Caco-2 (cell line): ENCODE measurements around the gene SLC15A5. TPM values are rescaled to one million over a fixed set of nuclear protein-coding genes. Genes with fewer than 3 reads are reported as not detected.

Experiments
- Bru-seq: library from RNA; stranded (reverse); fragments of 400-500 nt; gene quantifications from one replicate; lab custom pipeline; 2021; lab: Mats Ljungman, UMichigan
- BruChase-seq, 2 experiments: library from RNA; stranded (reverse); fragments of 400-500 nt; gene quantifications; one replicate each; lab custom pipeline; 2021; lab: Mats Ljungman, UMichigan
- BruUV-seq: library from RNA; stranded (reverse); fragments of 400-500 nt; replicated peaks from 2 replicates; lab custom pipeline; 2021; lab: Mats Ljungman, UMichigan
- CTCF ChIA-PET: fragments of 300-600 bp; sonication (Branson Sonifier 250); formaldehyde crosslinking; loops from one replicate; lab custom pipeline; 2022; ENCODE audit warnings: antibody characterized with exemption; lab: Charles Lee
- POLR2A ChIA-PET: fragments of 300-600 bp; sonication (Branson Sonifier 250); formaldehyde crosslinking; loops from one replicate; lab custom pipeline; 2022; ENCODE audit warnings: antibody characterized with exemption; lab: Charles Lee
- DNase-seq, 2 experiments: peaks; one replicate each; pipeline versions ENCODE4 v3.0.0 to v3.0.0-alpha.2; 2020 to 2022
- H3K27me3 ChIP-seq: replicated peaks from 2 replicates; pipeline ENCODE4 v1.6.0; 2011; ENCODE audit warnings: low read length; ENCODE audit not compliant: control insufficient read depth, insufficient read depth
- H3K36me3 ChIP-seq: 2 replicates; pipeline ENCODE4 v1.5.1; 2011; ENCODE audit warnings: low read length; ENCODE audit not compliant: control insufficient read depth, insufficient read depth
- H3K4me1 ChIP-seq: fragments of 250-450 bp; sonication (Bioruptor Pico); 2 replicates; pipeline ENCODE4 v1.5.1; 2020; ENCODE audit warnings: mild to moderate bottlenecking
- H3K4me3 ChIP-seq: 2 replicates; pipeline ENCODE4 v1.5.1; 2011; ENCODE audit warnings: low read depth, mild to moderate bottlenecking, control low read depth, low read length
- H3K9me3 ChIP-seq: fragments of 250-450 bp; sonication (Bioruptor Pico); 2 replicates; pipeline ENCODE4 v1.5.1; 2020; ENCODE audit warnings: mild to moderate bottlenecking, moderate library complexity
- H3K27ac Mint-ChIP-seq: one replicate; pipeline ENCODE4 v1.8.0; 2022; ENCODE audit warnings: mixed read lengths; ENCODE audit not compliant: unreplicated experiment
- H3K27me3 Mint-ChIP-seq: one replicate; pipeline ENCODE4 v1.8.0; 2022; ENCODE audit warnings: mixed read lengths; ENCODE audit not compliant: insufficient read depth, unreplicated experiment
- H3K36me3 Mint-ChIP-seq: one replicate; pipeline ENCODE4 v1.8.0; 2022; ENCODE audit warnings: mild to moderate bottlenecking, mixed read lengths; ENCODE audit not compliant: insufficient read depth, unreplicated experiment
- H3K4me1 Mint-ChIP-seq: one replicate; pipeline ENCODE4 v1.8.0; 2022; ENCODE audit warnings: low read depth, mixed read lengths; ENCODE audit not compliant: unreplicated experiment
- H3K4me3 Mint-ChIP-seq: one replicate; pipeline ENCODE4 v1.8.0; 2022; ENCODE audit warnings: mild to moderate bottlenecking, moderate library complexity, mixed read lengths; ENCODE audit not compliant: unreplicated experiment
- H3K9me3 Mint-ChIP-seq: one replicate; pipeline ENCODE4 v1.8.0; 2022; ENCODE audit warnings: mixed read lengths; ENCODE audit not compliant: unreplicated experiment
- CTCF ChIP-seq, 2 experiments: fragments of 200-600 bp in 1 of 2; IDR thresholded peaks; 1 replicate in 1 of 2; 2 replicates in 1 of 2; pipeline versions ENCODE4 v1.5.1 to v1.8.0; 2011 to 2022; ENCODE audit warnings: antibody characterized with exemption in 1 of 2, control low read depth in 1 of 2, inconsistent platforms in 1 of 2, low read depth in 1 of 2, low read length in 1 of 2, mild to moderate bottlenecking in 1 of 2, moderate library complexity in 1 of 2; ENCODE audit not compliant: insufficient read depth in 1 of 2, severe bottlenecking in 1 of 2, unreplicated experiment in 1 of 2
- intact Hi-C: fragments of 100-400 bp; cut with micrococcal nuclease; formaldehyde crosslinking; loops from one replicate; pipeline ENCODE4 v1.10.0; 2022; ENCODE audit not compliant: unreplicated experiment
- long read RNA-seq: library from polyadenylated mRNA; stranded (forward); transcript quantifications from one replicate; pipeline ENCODE4 v2.0.0, GENCODE V29; 2022
- total RNA-seq: library from RNA; stranded (reverse); gene quantifications from 2 replicates; pipeline ENCODE4 v1.2.3, GENCODE V29; 2022

SLC15A5 gene
- not detected in 2 replicates for total RNA-seq
- percentile 1 among the genes with signal in this experiment for Bru-seq, nascent RNA
- BruChase-seq, experiment 1, labeled RNA remaining after a 2-hour chase = not detected
- percentile 1 among the genes with signal in this experiment for BruChase-seq, experiment 2, labeled RNA remaining after a 6-hour chase
- long read RNA-seq = 0 reads

GRCh38 chr12:16277585-16277984 lies at the start of gene SLC15A5:
Gene SLC15A5 (minus strand): TSS chr12:16277685. CDS start chr12:16277685, 0 bp downstream.
- intact Hi-C loops = no loop called here
- no peak within 1 kb of the TSS for H3K27ac Mint-ChIP-seq
- H3K9me3 Mint-ChIP-seq = no peaks in the 10 kb centered on the region
- no TSS peak for BruUV-seq
- Histone ChIP-seq H3K36me3 (no peaks in the 10 kb centered on the region), H3K27me3 (no peaks in the 10 kb centered on the region), H3K4me3 (no peak within 1 kb of the TSS), H3K9me3 (no peaks in the 10 kb centered on the region), H3K4me1 (no peaks in the 10 kb centered on the region)
- H3K4me3 Mint-ChIP-seq = no peak within 1 kb of the TSS
- H3K36me3 Mint-ChIP-seq = no peaks in the 10 kb centered on the region
- no peak for TF ChIP-seq CTCF (IDR thresholded peaks at IDR 0.05; ENCODE audit: insufficient read depth in 1 of 2, low read depth in 1 of 2, low read length in 1 of 2, severe bottlenecking in 1 of 2, unreplicated experiment in 1 of 2)
- H3K27me3 Mint-ChIP-seq = no peaks in the 10 kb centered on the region
- no peaks in the 10 kb centered on the region for H3K4me1 Mint-ChIP-seq
- ChIA-PET CTCF (no interaction called here), POLR2A (no interaction called here)
- no peak for DNase-seq

GRCh38 chr12:16325426-16325825 lies 47.9 kb upstream of the SLC15A5 start:
- Mint-ChIP-seq H3K27me3 (no peaks in the 10 kb centered on the region), H3K27ac (no peak overlapping the region), H3K36me3 (no peaks in the 10 kb centered on the region), H3K4me3 (no peak overlapping the region), H3K4me1 (peaks cover 7% of the 10 kb centered on the region), H3K9me3 (peaks cover 11% of the 10 kb centered on the region)
- intact Hi-C loops = no loop called here
- 0 out of 2 replicates have a peak, but pooled peaks cover 11% of the 10 kb centered on the region for H3K4me1 ChIP-seq
- no peaks in the 10 kb centered on the region for H3K9me3 ChIP-seq
- BruUV-seq = no TSS peak
- no peak overlapping the region for H3K4me3 ChIP-seq
- H3K27me3 ChIP-seq = no peaks in the 10 kb centered on the region
- ChIA-PET CTCF (no interaction called here), POLR2A (no interaction called here)
- no peak for DNase-seq
- no peaks in the 10 kb centered on the region for H3K36me3 ChIP-seq
- TF ChIP-seq CTCF (IDR thresholded peaks at IDR 0.05; ENCODE audit: insufficient read depth in 1 of 2, low read depth in 1 of 2, low read length in 1 of 2, severe bottlenecking in 1 of 2, unreplicated experiment in 1 of 2) = no peak

- peaks cover 7% of the 10 kb centered on the region for H3K4me1 Mint-ChIP-seq
- no peak overlapping the region for H3K4me3 ChIP-seq
- intact Hi-C loops = no loop called here
- CTCF ChIA-PET = no interaction called here
- H3K36me3 Mint-ChIP-seq = no peaks in the 10 kb centered on the region
- H3K27ac Mint-ChIP-seq = no peak overlapping the region
- H3K4me1 ChIP-seq = 0 out of 2 replicates have a peak, but pooled peaks cover 9% of the 10 kb centered on the region
- H3K4me3 Mint-ChIP-seq = no peak overlapping the region
- no peaks in the 10 kb centered on the region for H3K36me3 ChIP-seq
- no peaks in the 10 kb centered on the region for H3K27me3 ChIP-seq
- no TSS peak for BruUV-seq
- DNase-seq = no peak
- peaks cover 11% of the 10 kb centered on the region for H3K9me3 Mint-ChIP-seq
- no peak for TF ChIP-seq CTCF (IDR thresholded peaks at IDR 0.05; ENCODE audit: insufficient read depth in 1 of 2, low read depth in 1 of 2, low read length in 1 of 2, severe bottlenecking in 1 of 2, unreplicated experiment in 1 of 2)
- POLR2A ChIA-PET = no interaction called here
- H3K27me3 Mint-ChIP-seq = no peaks in the 10 kb centered on the region
- H3K9me3 ChIP-seq = no peaks in the 10 kb centered on the region
These were observed 47.3 kb upstream of the SLC15A5 start for GRCh38 chr12:16324772-16325171.
